ENCODE data around the gene ACTN1.
"Not testable (repeated sequence)": the region's sequence is repeated elsewhere in the genome, so short reads cannot be mapped to it uniquely, and the experiment has no call there.

ACTN1 gene

DNA sequence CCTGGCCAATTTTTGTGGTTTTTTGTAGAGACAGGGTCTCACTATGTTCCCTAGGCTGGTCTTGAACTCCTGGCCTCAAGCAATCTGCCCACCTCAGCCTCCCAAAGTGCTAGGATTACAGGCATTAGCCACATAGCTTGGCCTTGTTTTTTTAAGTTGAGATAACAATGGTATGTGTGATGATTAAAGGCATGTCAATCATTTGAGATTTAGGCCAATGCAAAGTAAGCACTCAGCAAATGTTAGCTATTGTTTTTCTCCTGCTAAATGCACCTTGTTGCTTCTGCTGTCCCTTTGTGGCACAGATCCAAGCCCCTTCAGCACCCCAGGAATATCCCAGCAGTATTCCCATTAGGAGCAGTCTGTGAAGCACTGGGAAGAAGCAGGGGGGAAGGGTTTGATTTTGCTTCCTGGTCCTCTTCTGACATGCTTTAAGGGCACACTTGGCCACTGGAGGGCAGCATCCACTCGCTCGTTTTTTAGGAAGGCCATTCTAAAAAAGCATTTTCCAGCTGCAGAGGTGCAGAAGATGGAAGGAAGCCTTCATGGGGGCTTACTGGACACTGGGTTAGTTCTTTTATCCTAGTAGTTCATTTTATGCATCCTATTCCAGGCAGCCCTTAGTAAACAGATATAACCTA, 116.0 kb downstream of the ACTN1 start:
- DNase-seq (ENCODE audit: low read depth), result peak; percentile 53

DNA sequence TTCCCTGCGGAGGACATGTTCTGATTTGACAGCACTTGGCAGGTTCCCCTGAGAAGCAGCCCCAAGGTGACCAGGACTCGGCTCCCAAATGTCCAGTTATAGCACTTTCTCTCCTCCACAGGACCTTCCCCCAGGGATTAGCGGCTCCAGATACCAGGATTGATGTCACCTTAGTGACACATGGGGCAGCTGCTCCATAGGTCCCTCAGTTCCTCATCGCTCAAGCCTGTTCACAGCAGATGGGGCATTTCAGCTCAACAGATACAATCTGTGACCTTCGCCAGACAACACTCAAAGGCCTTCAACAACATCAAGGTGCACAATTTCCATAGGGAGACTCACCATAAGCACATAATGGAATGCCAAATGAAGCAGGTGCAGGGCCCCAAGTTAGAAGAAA, 118.3 kb downstream of the ACTN1 start:
- DNase-seq (ENCODE audit: low read depth), result no peak

DNA sequence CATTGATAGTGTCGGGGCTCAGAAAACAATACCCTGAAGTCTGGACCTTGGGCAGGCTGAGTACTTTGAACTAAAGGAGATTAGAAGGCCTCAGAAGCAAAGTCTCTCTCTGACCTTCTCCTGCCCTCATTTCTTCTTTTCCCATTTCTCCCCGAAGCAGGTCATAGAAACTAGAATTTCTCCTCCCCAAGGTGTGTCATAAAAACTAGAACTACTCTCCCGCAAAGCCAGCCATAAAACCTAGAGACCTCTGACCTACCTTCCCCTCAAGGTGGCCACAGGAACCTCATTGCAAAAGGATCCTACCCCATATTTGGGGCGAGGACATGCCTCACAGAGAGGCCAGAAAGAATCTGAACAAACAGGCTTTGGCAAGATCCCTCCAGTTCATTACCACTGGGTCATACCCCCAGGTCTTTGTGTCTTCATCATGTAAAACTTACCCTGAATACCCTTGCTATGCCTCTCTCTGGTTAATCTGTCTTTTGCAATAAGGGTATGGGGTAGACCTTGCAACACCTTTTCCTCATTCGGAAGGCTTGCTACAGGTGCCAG, 121.5 kb downstream of the ACTN1 start:
- DNase-seq (ENCODE audit: low read depth), result no peak

DNA sequence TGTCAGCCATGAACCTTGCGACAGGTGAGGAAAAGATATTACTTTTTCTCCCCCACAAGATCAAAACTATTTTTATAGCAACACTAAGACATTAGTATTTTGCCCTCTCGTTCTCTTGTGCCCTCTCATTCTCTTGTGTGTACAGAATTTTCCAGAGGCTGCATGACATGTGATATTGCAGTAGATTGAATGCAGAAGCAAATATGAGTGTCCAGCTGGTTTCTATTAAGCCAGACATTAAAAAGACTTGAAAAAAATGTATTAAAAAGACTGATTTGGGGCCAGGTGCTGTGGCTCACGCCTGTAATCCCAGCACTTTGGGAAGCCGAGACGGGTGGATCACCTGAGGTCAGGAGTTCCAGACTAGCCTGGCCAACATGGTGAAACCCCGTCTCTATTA, 122.5 kb downstream of the ACTN1 start:
- DNase-seq (ENCODE audit: low read depth), result no peak

DNA sequence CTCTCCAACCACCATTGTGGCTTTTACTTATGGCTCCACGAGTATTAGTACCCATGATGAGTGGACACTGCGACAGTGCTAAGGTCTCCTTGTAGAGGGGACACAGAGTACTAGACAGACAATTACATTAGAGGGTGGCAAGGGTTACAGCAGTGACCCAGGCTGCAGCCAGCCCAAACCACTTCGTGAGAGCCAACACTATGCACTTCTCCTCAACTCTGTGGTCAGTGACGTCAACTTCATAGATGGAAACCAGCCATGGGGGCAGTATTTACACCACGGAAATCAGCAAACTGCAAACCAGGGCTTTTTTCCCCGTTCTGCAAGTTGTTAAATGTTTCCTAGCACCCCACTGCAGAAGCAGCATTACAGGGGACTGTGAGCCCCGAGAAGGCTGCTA, 124.7 kb downstream of the ACTN1 start:
- no peak for DNase-seq (ENCODE audit: low read depth)

DNA sequence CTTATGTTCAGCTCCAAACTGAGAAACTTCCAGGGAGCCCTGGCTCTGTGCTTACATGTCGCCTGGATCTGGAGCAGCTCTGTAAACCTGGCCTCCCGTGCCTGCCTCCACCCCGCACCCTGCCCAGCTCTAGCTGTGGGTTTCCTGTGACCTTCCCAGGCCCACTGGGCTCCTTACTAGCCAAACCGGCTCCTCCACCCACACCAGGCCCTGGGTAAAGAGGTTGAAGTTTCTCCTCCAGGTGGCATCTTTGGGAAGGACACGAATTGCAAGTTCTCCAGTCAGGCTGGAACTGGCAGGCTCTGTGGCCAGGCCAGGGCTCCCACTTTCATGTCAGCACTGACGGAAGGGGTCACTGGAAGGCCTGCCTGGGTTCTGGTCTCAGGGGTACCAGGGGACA, 125.4 kb downstream of the ACTN1 start:
- no peak for DNase-seq (ENCODE audit: low read depth)

DNA sequence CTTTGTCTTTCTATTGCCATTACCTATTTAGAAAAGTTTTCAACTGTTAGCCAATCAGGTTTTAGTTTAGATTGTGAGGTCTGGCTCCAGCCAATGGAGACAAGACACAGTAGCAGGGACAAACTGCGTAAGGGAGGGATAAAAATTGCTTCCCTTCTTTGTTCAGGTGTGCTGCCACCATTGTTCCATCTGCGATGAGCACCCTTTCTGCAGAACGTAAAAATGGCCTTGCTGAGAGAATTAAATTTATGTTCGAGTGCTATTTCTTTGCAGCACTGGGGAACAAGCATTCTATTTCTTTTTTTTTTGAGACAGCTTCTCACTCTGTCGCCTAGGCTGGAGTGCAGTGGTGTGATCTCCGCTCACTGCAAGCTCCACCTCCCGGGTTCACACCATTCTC, 126.6 kb downstream of the ACTN1 start:
- not testable (repeated sequence) for DNase-seq (ENCODE audit: low read depth)

DNA sequence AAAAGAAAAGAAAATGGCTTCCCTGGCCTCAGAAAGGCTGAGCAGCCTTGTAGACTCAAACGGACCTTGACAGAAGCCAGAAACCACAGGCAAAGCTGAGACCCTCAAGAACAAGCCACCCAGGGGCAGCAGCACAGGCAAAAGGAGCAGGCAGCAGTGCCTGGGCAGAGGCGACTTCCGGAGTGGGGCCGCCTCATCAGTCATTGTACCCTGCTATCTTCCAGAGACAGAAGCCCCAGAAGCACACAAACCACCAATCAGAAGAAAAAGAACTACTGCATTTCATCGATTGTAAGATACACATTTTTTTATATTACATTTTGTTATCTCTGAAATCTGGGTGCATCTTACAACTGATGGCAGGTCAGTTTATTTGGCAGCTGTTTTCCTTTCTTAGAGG, 128.0 kb downstream of the ACTN1 start:
- no peak for DNase-seq (ENCODE audit: low read depth)

DNA sequence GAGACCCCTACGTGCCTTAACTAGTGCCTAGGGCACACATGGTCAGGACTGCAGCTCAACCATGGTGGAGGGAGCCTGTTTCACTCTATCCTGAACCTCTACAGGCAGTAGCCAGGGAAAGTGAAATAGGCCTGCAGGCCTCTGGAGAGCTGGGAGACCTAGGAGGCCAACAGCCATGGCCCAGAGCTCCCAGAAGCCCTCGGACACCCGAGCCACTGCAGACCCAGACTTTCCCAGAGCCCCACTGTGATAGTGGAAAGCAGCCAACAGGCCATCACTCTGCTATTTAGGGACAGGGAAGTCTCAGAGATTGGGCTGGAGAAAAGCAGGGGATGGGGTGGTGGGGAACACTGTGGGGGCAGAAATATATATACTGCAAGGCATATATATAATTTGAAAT, 129.7 kb downstream of the ACTN1 start:
- no peak for DNase-seq (ENCODE audit: low read depth)

DNA sequence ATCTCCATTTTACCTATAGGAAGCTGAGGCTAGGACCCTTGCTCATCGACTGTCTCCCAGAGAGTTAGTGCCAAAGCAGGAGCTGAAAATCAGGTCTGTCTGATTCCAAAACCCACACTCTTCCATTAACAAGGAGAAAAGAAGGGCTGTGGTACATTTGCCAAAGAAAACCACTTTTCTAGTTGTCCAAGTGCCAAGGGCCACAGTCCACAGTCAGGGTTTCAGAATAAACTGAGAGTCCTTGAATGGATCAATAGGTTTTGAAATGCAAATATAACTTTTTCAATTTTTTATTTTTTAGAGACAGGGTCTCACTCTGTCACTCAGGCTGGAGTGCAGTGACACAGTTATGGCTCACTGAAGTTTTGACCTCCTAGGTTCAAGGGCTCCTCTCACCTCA, 130.8 kb downstream of the ACTN1 start:
- DNase-seq (ENCODE audit: low read depth), result no peak

DNA sequence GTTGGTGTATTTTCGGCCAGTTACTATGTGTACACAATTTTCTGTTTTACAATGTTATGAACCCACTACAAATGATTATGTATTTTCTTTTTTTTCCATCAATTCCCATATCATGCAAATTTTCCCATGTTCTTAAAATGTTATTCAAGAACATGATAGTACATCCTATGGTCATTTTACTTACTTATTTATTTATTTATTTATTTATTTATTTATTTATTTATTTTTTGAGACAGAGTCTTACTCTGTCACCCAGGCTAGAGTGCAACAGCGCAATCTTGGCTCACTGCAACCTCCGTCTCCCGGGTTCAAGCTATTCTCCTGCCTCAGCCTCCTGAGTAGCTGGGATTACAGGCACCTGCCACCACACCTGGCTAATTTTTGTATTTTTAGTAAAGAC, 131.5 kb downstream of the ACTN1 start:
- not testable (repeated sequence) for DNase-seq (ENCODE audit: low read depth)

DNA sequence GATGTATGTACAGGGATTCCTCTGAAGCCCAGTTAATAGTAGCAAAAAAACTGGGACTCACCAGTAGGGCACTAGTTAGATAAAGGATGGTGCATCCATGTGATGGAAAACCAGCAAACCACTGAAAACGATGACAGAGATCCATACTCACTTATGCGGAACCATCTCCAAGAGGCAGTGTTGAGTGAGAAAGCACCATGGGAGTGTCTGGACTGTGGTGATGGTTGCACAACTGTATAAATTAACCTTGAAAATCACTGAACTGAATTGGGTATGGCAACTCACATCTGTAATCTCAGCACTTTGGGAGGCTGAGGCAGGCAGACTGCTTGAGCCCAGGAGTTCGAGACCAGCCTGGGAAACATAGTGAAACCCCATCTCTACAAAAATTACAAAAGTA, 132.6 kb downstream of the ACTN1 start:
- DNase-seq (ENCODE audit: low read depth), result no peak

DNA sequence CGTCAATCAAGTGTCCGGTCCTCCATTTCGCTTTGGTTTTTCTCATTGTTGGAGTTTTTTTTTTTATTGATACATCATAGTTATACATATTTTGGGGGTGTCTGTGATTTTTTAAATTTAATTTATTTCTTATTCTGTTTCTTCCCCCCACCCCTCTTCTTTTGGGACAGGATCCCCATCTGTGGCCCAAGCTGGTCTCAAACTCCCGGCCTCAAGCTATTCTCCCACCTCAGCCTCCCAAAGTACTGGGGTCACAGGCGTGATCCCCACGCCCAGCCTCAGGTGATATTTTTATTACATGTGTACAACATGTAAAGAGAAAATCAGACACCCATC, 134.9 kb downstream of the ACTN1 start:
- DNase-seq (ENCODE audit: low read depth), result no peak

DNA sequence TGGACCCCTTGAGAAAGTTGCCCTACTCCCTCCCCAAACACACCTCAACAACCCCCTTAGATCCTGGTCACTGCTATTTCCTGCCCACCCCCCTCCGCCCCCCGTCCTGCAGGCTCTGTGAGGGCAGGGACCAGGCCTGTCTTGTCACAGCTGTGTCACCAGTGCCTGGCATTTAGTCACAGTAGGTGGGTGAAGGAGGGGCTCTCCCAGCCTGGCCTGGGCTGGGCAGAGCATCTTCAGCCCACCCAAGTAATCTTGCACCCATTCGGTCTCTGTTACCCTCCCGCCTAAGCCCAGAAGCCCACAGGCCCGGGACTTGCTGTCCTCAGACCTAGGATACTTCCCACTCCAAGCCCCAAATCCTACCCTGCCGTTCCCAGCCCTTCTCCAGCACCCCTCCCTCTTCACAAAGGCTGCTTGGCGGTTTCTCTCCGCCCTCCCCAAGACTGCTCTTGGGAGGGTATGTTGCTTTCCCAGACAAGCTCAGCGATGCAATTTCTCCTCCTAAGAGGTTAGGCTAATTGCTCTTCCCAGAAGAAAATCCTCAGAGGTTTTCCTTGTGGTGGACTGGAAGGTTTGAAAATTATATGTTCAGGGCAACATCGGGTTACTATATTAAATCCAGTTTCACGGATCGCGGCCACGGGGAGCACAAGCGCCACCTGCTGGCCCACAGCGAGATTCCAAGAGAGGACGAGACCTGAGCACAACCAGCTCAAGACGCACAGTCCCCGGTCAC, 135.5 kb downstream of the ACTN1 start:
- DNase-seq (ENCODE audit: low read depth), result no peak

DNA sequence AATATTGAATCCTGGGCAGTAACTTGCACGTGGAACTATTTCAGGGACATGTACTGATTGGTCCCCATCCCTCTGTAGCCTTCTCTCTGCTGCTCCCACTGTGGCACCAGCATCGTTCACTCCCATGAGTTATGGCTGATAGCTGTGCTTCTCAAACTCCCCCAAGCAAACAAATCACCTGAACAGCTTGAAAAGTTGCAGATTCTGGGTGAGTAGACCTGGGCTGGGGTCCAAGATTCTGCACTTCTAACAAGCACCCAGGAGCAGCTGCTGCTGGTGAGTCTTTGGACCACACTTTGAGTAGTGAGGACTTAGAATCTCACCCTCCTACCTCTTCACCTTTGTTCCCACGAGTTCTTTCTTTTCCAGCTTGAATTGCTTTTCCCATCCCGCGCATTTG, 136.8 kb downstream of the ACTN1 start:
- no peak for DNase-seq (ENCODE audit: low read depth)

DNA sequence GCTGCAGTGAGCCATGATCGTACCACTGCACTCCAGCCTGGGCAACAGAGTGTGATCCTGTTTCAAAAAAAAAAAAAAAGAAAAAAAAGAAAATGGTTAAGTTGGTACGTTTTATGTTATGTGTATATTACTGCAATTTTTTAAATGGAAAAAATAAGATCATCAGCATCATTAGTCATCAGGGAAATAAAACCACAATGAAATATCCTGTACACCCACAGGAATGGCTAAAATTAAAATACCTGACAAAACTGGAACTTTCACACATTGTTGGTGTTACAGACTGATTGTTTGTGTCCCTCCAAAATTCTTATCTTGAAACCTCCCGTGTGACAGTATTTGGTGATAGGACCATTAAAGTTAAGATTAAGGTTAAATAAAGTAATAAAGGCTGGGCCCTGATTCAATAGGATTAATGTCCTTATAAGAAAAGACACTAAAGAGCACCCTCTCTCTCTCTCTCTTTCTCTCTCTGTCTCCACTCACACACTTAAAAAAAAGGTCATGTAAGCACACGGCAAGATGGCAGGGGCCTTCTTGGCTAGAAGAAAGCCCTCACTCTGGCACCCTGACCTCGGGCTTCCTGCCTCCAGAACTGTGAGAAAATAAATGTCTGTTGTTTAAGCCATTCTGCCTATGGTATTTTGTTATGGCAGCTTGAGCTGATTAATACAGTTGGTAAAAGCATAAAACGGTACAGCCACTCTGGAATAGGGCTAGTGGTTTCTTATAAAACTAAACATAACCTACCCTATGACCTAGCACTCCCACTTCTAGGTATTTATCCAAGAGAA, 137.9 kb downstream of the ACTN1 start:
- no peak for DNase-seq (ENCODE audit: low read depth)

DNA sequence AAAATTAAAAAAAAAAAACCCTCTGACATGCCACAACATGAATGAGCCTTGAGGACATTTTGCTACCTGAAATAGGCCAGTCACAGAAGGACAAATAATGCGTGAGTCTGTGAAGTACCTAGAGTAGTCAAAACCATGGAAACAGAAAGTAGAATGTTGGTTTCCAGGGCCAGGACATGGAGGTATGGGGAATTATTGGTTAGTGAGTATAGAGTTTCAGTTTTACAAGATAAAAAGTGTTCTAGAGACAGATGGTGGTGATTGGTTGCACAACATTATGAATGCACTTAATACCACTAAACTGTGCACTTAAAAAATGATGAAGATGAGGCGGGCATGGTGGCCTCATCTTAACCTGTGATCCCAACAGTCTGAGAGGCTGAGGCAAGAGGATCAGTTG, 138.6 kb downstream of the ACTN1 start:
- DNase-seq (ENCODE audit: low read depth), result no peak

DNA sequence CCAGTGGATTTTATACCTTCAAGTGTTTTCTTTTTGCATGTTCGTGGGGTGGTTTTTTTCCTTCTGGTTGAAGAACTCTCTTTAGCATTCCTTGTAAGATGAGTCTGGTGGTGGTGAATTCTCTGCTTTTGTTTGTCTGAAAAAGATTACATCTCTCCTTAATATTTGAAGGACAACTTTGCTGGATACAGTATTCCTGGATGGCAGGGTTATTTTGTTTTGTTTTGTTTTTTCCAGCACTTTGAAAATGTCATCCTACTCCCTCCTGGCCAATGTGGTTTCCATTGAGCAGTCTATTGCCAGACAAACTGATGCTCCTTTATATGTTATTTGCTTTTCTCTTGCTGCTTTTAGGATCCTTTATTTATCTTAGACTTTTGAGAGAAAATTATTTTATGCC, 143.0 kb downstream of the ACTN1 start:
- DNase-seq (ENCODE audit: low read depth), result no peak

DNA sequence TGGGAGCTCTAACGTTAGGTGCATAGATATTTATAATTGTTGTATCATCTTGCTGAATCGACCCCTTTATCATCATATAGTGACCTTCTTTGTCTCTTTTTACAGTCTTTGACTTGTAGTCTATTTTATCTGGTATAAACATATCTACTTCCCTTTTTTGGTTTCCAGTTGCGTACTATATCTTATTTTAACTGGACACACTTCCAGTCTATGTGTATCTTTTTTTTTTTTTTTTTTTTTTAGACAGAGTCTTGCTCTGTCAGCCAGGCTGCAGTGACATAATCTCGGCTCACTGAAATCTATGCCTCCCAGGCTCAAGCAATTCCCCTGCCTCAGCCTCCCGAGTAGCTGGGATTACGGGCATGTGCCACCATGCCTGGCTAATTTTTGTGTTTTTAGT, 144.3 kb downstream of the ACTN1 start:
- DNase-seq (ENCODE audit: low read depth), result no peak

DNA sequence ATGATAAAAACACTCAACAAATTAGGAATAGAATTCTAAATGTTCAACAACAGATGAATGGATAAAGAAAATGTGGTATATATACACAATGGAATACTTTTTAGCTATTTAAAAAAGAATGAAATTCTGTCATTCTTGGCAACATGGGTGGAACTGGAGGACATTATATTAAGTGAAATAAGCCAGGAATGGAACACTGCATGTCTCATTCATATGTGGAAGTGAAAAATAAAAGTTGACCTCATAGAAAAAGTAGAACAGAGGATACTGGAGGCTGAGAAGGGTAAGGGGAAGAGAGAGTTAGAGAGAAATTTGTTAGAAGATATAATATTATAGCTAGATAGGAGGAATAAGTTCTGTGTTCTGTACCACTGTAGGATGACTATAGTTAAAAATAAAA, 150.4 kb downstream of the ACTN1 start:
- DNase-seq (ENCODE audit: low read depth), result no peak

DNA sequence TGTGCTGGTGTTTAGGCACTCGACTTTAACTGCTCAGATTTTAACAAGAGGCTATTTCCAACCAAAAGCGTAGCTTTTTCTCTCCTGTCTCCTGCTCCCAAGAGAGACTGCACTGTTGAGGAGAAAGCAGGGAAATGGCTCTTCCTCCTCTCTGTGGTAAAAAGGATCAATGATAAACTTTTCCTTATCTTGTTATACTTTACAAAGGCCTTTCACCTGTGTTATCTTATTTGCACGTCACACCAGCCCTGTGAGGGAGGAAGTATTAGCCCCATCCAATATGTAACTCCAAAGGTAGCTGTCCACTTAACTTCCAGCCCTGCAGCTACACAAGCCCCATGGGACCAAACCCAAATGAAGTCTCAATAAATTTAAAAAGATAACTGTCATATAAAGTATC, 153.4 kb downstream of the ACTN1 start:
- DNase-seq (ENCODE audit: low read depth), result no peak

DNA sequence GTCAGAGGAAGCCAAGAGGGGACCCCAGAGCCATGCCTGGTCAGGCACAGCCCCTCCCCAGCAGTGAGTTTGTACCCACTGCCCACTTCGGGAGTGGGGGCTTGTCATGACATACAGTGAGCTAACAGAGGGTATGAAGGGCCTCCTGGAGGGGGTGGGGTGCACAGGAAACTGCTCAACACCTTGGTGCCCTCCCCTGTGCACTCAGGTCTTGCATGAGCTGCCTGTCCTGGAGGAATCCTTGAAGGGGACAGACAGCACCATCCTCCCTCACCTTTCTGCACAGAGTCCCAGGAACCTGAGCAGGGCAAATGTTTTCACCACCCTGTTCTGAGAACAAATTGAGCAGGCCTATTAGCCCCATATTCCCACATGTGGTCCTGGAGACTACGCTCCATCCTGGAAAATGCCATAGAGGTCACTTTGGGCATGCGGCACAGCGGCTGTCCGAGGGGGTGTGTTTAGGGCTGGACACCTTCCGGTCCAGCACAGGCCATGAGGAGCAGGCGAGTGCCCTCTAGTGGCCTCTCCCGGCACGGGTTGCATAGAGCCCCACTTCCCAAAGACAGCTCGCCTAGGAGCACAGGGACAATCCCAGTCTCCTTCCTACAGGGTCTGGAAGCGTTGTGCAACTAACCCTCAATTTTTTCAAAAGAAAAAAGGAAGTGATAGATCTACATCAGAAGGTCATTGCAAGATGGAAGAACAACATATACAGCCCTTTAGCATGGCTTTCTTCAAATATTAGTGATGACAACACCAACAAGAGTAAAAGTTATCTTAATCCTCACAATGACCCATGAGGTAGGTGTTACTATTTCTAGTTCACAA, 154.4 kb downstream of the ACTN1 start:
- DNase-seq (ENCODE audit: low read depth), result peak; percentile 48
